GM19455 (cell line): Measurements from ENCODE around the gene C10orf95.
"Not testable (repeated sequence)": the region's sequence is repeated elsewhere in the genome, so short reads cannot be mapped to it uniquely, and the experiment has no call there.

Experiments
- ATAC-seq: cut with Tn5 transposase; IDR thresholded peaks from one replicate; pipeline ENCODE4 v1.9.1; 2021; ENCODE audit not compliant: unreplicated experiment

The C10orf95 gene

GRCh38 chr10:102451105-102451969 lies at the start of gene C10orf95:
C10orf95 (minus strand) TSS chr10:102451543; CDS start chr10:102451093, 450 bp downstream.
- ATAC-seq: no peak

- not testable (repeated sequence) for ATAC-seq
These were observed 49.3 kb upstream of the C10orf95 start for GRCh38 chr10:102500686-102501085.

GRCh38 chr10:102499356-102499755 lies 48.0 kb upstream of the C10orf95 start:
- ATAC-seq: no peak

- no peak for ATAC-seq
These were observed 46.2 kb upstream of the C10orf95 start for GRCh38 chr10:102497545-102497944.

- no peak for ATAC-seq
These were observed 42.4 kb upstream of the C10orf95 start for GRCh38 chr10:102493771-102494170.

- no peak for ATAC-seq
These were observed 41.6 kb upstream of the C10orf95 start for GRCh38 chr10:102492983-102493382.

- no peak for ATAC-seq
These were observed 41.1 kb upstream of the C10orf95 start for GRCh38 chr10:102492344-102492939.

- no peak for ATAC-seq
These were observed 39.8 kb upstream of the C10orf95 start for GRCh38 chr10:102491136-102491535.

- no peak for ATAC-seq
These were observed 33.9 kb upstream of the C10orf95 start for GRCh38 chr10:102485093-102485784.

GRCh38 chr10:102484021-102484420 lies 32.7 kb upstream of the C10orf95 start:
- no peak for ATAC-seq

- ATAC-seq: no peak
These were observed 29.1 kb upstream of the C10orf95 start for GRCh38 chr10:102480396-102480795.

GRCh38 chr10:102479651-102480050 lies 28.3 kb upstream of the C10orf95 start:
- ATAC-seq: no peak

- ATAC-seq: no peak
These were observed 25.3 kb upstream of the C10orf95 start for GRCh38 chr10:102476466-102477141.

GRCh38 chr10:102475451-102476040 lies 24.2 kb upstream of the C10orf95 start:
- no peak for ATAC-seq

GRCh38 chr10:102473445-102474331 lies 22.3 kb upstream of the C10orf95 start:
- ATAC-seq: no peak

- ATAC-seq: no peak
These were observed 19.5 kb upstream of the C10orf95 start for GRCh38 chr10:102470579-102471546.

GRCh38 chr10:102468683-102469082 lies 17.3 kb upstream of the C10orf95 start:
- ATAC-seq: no peak

- no peak for ATAC-seq
These were observed 16.7 kb upstream of the C10orf95 start for GRCh38 chr10:102467971-102468438.

- no peak for ATAC-seq
These were observed 16.0 kb upstream of the C10orf95 start for GRCh38 chr10:102467318-102467717.
